GM12878 (cell line): ENCODE measurements around the gene FUT8. TPM values are rescaled to one million over a fixed set of nuclear protein-coding genes. Genes with fewer than 3 reads are reported as not detected.

Source experiments
- ATAC-seq: fragments of 200-7000 bp; cut with Tn5 transposase; 3 replicates; pipeline ENCODE4 v1.9.1; 2020; ENCODE audit warnings: mild to moderate bottlenecking, moderate library complexity
- BruUV-seq: library from RNA; stranded (reverse); fragments of 400-500 nt; replicated peaks from 2 replicates; lab custom pipeline; 2021; lab: Mats Ljungman, UMichigan
- CTCF ChIA-PET: fragments of 300-600 bp; sonication (Branson Sonifier 250); formaldehyde crosslinking; extraction: SDS; loops from one replicate; lab custom pipeline; 2021; ENCODE audit warnings: inconsistent platforms; lab: Yijun Ruan, JAX
- POLR2A ChIA-PET: fragments of 350-600 bp; formaldehyde crosslinking; extraction: SDS; loops from one replicate; lab custom pipeline; 2021; ENCODE audit warnings: inconsistent platforms; lab: Charles Lee
- RAD21 ChIA-PET: fragments of 300-600 bp; sonication (Branson Sonifier 250); formaldehyde crosslinking; loops from one replicate; lab custom pipeline; 2023; ENCODE audit warnings: antibody characterized with exemption; ENCODE audit not compliant: unreplicated experiment; lab: Charles Lee
- SMC1A ChIA-PET: fragments of 300-600 bp; sonication (Branson Sonifier 250); formaldehyde crosslinking; loops from one replicate; lab custom pipeline; 2023; ENCODE audit not compliant: unreplicated experiment, uncharacterized antibody; lab: Charles Lee
- DNase-seq: peaks from one replicate; pipeline ENCODE4 v3.0.0-alpha.2; 2011; ENCODE audit warnings: low read depth, low spot score
- FAIRE-seq: peaks from 3 replicates; lab custom pipeline; 2011; peaks lifted over from hg19 to GRCh38; lab: Jason Lieb, UNC
- H2AFZ ChIP-seq: 2 replicates; pipeline ENCODE4 v1.6.0; 2011; ENCODE audit warnings: low read depth, low read length, control low read depth; ENCODE audit not compliant: control insufficient read depth
- H3K27ac ChIP-seq: 2 replicates; pipeline ENCODE4 v1.5.1; 2011; ENCODE audit warnings: control low read depth; ENCODE audit not compliant: control insufficient read depth, insufficient read depth
- H3K27me3 ChIP-seq, 2 experiments: replicated peaks in 1 of 2; 2 replicates each; pipeline versions ENCODE4 v1.6.0 to v1.6.1; 2011; ENCODE audit warnings: low read length in 1 of 2; ENCODE audit not compliant: control insufficient read depth in 2 of 2, insufficient read depth in 2 of 2
- H3K36me3 ChIP-seq, 2 experiments: 2 replicates each; pipeline ENCODE4 v1.5.1; 2011; ENCODE audit warnings: low read length in 1 of 2; ENCODE audit not compliant: control insufficient read depth in 2 of 2, insufficient read depth in 2 of 2
- H3K4me1 ChIP-seq: 2 replicates; pipeline ENCODE4 v1.6.1; 2011; ENCODE audit warnings: mild to moderate bottlenecking, low read length, moderate library complexity, mixed read lengths; ENCODE audit not compliant: control insufficient read depth, insufficient read depth
- H3K4me2 ChIP-seq: 2 replicates; pipeline ENCODE4 v1.6.0; 2011; ENCODE audit warnings: control low read depth; ENCODE audit not compliant: control insufficient read depth, insufficient read depth
- H3K4me3 ChIP-seq: fragments of 200-600 bp; sonication (generic); 2 replicates; pipeline ENCODE4 v1.5.1; 2016
- H3K79me2 ChIP-seq: 2 replicates; pipeline ENCODE4 v1.6.0; 2011; ENCODE audit warnings: low read length; ENCODE audit not compliant: control insufficient read depth, insufficient read depth
- H3K9ac ChIP-seq: 2 replicates; pipeline ENCODE4 v1.8.0; 2011; ENCODE audit warnings: low read length, control low read depth, mixed read lengths; ENCODE audit not compliant: control insufficient read depth, insufficient read depth
- H3K9me3 ChIP-seq: replicated peaks from 3 replicates; pipeline ENCODE4 v1.5.1; 2011; ENCODE audit warnings: mild to moderate bottlenecking, low read length; ENCODE audit not compliant: control insufficient read depth, insufficient read depth
- H4K20me1 ChIP-seq: 2 replicates; pipeline ENCODE4 v1.6.0; 2011; ENCODE audit not compliant: control insufficient read depth, insufficient read depth
- ATF7 ChIP-seq: fragments of 450-650 bp; IDR thresholded peaks from 2 replicates; pipeline ENCODE4 v1.6.1; 2016; ENCODE audit warnings: low read depth, mild to moderate bottlenecking
- CHD1 ChIP-seq: IDR thresholded peaks from 2 replicates; pipeline ENCODE4 v1.6.1; 2012; ENCODE audit warnings: low read depth, low read length, improper control_type of control experiment
- EP300 ChIP-seq, 2 experiments: fragments of 150-350 bp in 1 of 2; IDR thresholded peaks; 2 replicates each; pipeline ENCODE4 v1.6.1; 2011 to 2012; ENCODE audit warnings: low read depth in 2 of 2, low read length in 2 of 2, borderline replicate concordance in 1 of 2, improper control_type of control experiment in 1 of 2, inconsistent platforms in 1 of 2; ENCODE audit not compliant: control insufficient read depth in 1 of 2
- IKZF1 ChIP-seq: fragments of 450-650 bp; conservative IDR thresholded peaks from 2 replicates; pipeline ENCODE4 v1.6.1; 2017; ENCODE audit warnings: antibody characterized with exemption, mild to moderate bottlenecking
- NFXL1 ChIP-seq: fragments of 450-650 bp; IDR thresholded peaks from 2 replicates; pipeline ENCODE4 v1.6.1; 2017; ENCODE audit warnings: antibody characterized with exemption, mild to moderate bottlenecking, borderline replicate concordance
- NR2F1 ChIP-seq: fragments of 450-650 bp; conservative IDR thresholded peaks from 2 replicates; pipeline ENCODE4 v1.6.1; 2017; ENCODE audit warnings: mild to moderate bottlenecking
- RUNX3 ChIP-seq: IDR thresholded peaks from 2 replicates; pipeline ENCODE4 v1.6.1; 2012; ENCODE audit warnings: low read length, inconsistent platforms
- SIN3A ChIP-seq: IDR thresholded peaks from 2 replicates; pipeline ENCODE4 v1.6.1; 2012; ENCODE audit warnings: low read depth, low read length, improper control_type of control experiment
- ZNF207 ChIP-seq: fragments of 450-650 bp; IDR thresholded peaks from 2 replicates; pipeline ENCODE4 v1.6.1; 2014; ENCODE audit warnings: antibody characterized with exemption, mild to moderate bottlenecking, borderline replicate concordance
- WGBS: methylation state at CpG from one replicate; pipeline ENCODE4 v1.1.6; 2016; ENCODE audit warnings: low lambda C conversion rate; ENCODE audit not compliant: insufficient replicate concordance, insufficient coverage; ENCODE audit errors: missing lambda C conversion rate; 5-methylcytosine and 5-hydroxymethylcytosine counted together
- in situ Hi-C: fragments of 300-500 bp; cut with MboI; formaldehyde crosslinking; loops from 9 replicates; pipeline ENCODE4 v1.14.3; 2018; ENCODE audit warnings: mixed read lengths
- intact Hi-C: fragments of 100-400 bp; cut with micrococcal nuclease; formaldehyde crosslinking; loops from one replicate; pipeline ENCODE4 v1.14.2; 2022; ENCODE audit not compliant: unreplicated experiment
- polyA plus RNA-seq, 11 experiments: library from polyadenylated mRNA; depleted of rRNA in 4 of 11; unstranded in 6 of 11; stranded (reverse) in 5 of 11; fragments of >200 nt; fragmentation: Nextera tagmentation in 4 of 11; fragmentation: Illumina TruSeq in 1 of 11; extraction: Ambion mirVana in 4 of 11; extraction: Trizol in 1 of 11; gene quantifications; 1 replicate in 1 of 11; 2 replicates in 10 of 11; pipeline versions ENCODE4 v1.2.1 to v1.2.3, GENCODE V29; 2011 to 2016; ENCODE audit warnings: inconsistent platforms in 2 of 11, missing spikeins in 2 of 11, low read depth in 1 of 11
- total RNA-seq, 4 experiments: library from RNA; depleted of rRNA in 3 of 4; stranded (reverse); fragments of >200 nt in 3 of 4; fragmentation: Illumina TruSeq in 1 of 4; extraction: Trizol in 1 of 4; gene quantifications; 2 replicates each; pipeline versions ENCODE4 v1.2.1 to v1.2.3, GENCODE V29; 2013 to 2021
- TF ChIP-seq, protein P1 (sequence below): fragments of 450-650 bp; IDR thresholded peaks from 2 replicates; pipeline ENCODE4 v1.6.1; 2016; ENCODE audit warnings: mild to moderate bottlenecking
- TF ChIP-seq, protein P2 (sequence below): fragments of 450-650 bp; IDR thresholded peaks from 2 replicates; pipeline ENCODE4 v1.6.1; 2017; ENCODE audit warnings: mild to moderate bottlenecking, low read depth, inconsistent platforms; ENCODE audit not compliant: poor library complexity, severe bottlenecking

The FUT8 gene
- total and polyA plus RNA-seq, 10 of the 15 experiments (the other 5 are each of a cell fraction or from before 2014, with no cell fraction given) = 21.3 to 106 (median 66.3) TPM

DNA sequence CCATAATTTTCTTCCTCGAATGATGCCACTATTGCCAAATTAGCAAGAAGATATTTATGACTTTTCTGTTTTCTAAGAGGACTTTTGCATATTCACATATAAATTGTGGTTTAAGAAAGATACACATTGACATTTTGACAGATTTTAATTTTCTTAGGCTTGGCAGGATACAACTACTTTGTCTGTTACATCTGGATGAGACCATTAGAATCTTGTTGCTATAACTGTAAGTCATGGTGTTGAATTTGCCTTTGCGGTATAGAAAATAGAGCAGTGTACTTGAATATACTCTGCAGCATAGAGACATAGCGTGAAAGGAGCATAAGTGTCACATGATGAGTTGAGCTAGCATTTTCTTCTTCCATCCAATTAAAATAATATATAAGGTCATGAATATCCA is 169.3 kb downstream of the FUT8 start (continued):
- no peak for TF ChIP-seq ATF7
- TF ChIP-seq EP300 (IDR thresholded peaks at IDR 0.05; ENCODE audit: borderline replicate concordance in 1 of 2, control insufficient read depth in 1 of 2, low read depth in 2 of 2, low read length in 2 of 2) = no peak
- TF ChIP-seq, protein P1, sequence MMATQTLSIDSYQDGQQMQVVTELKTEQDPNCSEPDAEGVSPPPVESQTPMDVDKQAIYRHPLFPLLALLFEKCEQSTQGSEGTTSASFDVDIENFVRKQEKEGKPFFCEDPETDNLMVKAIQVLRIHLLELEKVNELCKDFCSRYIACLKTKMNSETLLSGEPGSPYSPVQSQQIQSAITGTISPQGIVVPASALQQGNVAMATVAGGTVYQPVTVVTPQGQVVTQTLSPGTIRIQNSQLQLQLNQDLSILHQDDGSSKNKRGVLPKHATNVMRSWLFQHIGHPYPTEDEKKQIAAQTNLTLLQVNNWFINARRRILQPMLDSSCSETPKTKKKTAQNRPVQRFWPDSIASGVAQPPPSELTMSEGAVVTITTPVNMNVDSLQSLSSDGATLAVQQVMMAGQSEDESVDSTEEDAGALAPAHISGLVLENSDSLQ = no peak
- TF ChIP-seq NR2F1 = no peak
- TF ChIP-seq, protein P2, sequence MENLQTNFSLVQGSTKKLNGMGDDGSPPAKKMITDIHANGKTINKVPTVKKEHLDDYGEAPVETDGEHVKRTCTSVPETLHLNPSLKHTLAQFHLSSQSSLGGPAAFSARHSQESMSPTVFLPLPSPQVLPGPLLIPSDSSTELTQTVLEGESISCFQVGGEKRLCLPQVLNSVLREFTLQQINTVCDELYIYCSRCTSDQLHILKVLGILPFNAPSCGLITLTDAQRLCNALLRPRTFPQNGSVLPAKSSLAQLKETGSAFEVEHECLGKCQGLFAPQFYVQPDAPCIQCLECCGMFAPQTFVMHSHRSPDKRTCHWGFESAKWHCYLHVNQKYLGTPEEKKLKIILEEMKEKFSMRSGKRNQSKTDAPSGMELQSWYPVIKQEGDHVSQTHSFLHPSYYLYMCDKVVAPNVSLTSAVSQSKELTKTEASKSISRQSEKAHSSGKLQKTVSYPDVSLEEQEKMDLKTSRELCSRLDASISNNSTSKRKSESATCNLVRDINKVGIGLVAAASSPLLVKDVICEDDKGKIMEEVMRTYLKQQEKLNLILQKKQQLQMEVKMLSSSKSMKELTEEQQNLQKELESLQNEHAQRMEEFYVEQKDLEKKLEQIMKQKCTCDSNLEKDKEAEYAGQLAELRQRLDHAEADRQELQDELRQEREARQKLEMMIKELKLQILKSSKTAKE = no peak

DNA sequence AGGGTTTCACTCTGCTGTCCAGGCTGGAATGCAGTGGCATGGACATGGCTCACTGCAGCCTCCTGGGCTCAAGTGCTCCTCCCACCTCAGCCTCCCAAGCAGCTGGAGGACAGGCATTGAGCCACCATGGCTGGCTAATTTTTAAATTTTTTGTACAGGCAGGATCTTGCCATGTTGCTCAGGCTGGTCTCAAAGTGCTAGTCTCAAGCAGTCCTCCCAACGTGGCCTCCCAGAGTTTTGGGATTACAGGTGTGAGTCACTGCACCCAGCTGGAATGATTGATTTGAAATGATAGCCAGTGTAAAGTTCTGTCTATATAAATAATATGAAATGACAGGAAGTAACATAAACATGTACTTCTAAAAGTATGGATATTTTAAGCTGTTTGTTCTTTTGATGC is 172.7 kb downstream of the FUT8 start:
- no peaks in the 10 kb centered on the region for H4K20me1 ChIP-seq
- no peak overlapping the region for H3K4me2 ChIP-seq
- in situ Hi-C loops = no loop called here
- 91% methylated on average over 1 of the region's 1 CpG for WGBS
- no peaks in the 10 kb centered on the region for H3K9me3 ChIP-seq
- H3K9ac ChIP-seq = no peak overlapping the region
- FAIRE-seq (no peak), ATAC-seq (no peak), DNase-seq (no peak)
- no peaks in the 10 kb centered on the region; a peak in 1 of 4 replicates for H3K36me3 ChIP-seq
- H3K27ac ChIP-seq = no peak overlapping the region
- TF ChIP-seq IKZF1 (no peak), ZNF207 (no peak), SIN3A (no peak), RUNX3 (no peak), CHD1 (no peak), NFXL1 (no peak)
- ChIA-PET RAD21 (no interaction called here), POLR2A (no interaction called here), SMC1A (no interaction called here), CTCF (interaction anchor here (1.0 to 1.3 kb wide), 2 partner anchors 10 to 170 kb away, joined by 3 read pairs; no protein-coding TSS in a partner anchor)
- no peaks in the 10 kb centered on the region for H3K27me3 ChIP-seq
- H3K4me3 ChIP-seq = no peak overlapping the region
- intact Hi-C loops = no loop called here
- no TSS peak for BruUV-seq
- no peaks in the 10 kb centered on the region for H3K4me1 ChIP-seq
- no peaks in the 10 kb centered on the region; the same call in 1 of the 2 replicates for H3K79me2 ChIP-seq
- no peak overlapping the region for H2AFZ ChIP-seq
